GM20000 (cell line): ENCODE measurements around the gene NTNG2.

Source experiments
- DNase-seq: peaks from one replicate; pipeline ENCODE4 v3.0.0; 2012; ENCODE audit warnings: low spot score
- TF ChIP-seq, protein P1 (sequence below): IDR thresholded peaks from 2 replicates; pipeline ENCODE4 v1.5.1; 2012; ENCODE audit warnings: mild to moderate bottlenecking, control low read depth; ENCODE audit errors: extremely low read depth, missing control alignments

NTNG2 gene

DNA sequence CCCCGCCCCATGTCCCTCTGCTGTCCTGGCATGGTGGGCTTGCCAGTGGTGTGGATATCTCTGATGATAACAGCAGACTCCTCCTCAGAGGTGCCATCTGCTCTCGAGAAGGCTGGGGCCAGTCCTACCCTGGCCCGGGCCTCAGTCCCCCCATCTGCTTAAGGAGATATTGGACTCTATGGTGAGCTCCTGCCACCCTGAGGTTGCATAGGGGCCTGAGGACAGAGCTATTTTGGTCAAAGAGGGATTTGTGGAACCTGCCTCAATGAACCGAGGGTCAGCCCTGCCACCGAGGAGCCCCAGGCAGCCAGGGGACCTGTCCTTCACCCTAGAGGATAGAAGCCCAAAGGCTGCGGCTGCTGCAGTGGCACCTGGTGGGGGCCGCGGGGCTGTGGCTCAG is 32.6 kb downstream of the NTNG2 start:
- no peak for DNase-seq
- TF ChIP-seq, protein P1, sequence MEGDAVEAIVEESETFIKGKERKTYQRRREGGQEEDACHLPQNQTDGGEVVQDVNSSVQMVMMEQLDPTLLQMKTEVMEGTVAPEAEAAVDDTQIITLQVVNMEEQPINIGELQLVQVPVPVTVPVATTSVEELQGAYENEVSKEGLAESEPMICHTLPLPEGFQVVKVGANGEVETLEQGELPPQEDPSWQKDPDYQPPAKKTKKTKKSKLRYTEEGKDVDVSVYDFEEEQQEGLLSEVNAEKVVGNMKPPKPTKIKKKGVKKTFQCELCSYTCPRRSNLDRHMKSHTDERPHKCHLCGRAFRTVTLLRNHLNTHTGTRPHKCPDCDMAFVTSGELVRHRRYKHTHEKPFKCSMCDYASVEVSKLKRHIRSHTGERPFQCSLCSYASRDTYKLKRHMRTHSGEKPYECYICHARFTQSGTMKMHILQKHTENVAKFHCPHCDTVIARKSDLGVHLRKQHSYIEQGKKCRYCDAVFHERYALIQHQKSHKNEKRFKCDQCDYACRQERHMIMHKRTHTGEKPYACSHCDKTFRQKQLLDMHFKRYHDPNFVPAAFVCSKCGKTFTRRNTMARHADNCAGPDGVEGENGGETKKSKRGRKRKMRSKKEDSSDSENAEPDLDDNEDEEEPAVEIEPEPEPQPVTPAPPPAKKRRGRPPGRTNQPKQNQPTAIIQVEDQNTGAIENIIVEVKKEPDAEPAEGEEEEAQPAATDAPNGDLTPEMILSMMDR = no peak

DNA sequence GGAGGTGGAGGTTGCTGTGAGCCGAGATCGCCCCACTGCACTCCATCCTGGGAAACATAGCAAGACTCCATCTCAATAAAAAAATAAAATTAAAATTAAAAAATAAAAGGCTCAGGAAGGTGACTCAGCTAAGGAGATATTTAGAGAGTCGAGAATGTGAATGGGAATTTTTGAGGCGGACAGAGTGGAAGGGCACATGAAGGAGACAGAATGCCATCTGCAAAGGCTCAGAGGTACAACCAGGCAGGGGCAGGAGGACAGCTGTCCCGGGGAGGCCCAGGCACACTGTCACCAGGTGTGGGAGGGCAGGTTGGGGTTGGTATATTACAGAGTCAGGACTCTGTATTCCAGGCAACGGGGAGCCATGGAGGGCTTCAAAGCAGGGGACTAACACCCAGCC is 35.5 kb downstream of the NTNG2 start:
- TF ChIP-seq, protein P1 = no peak

DNA sequence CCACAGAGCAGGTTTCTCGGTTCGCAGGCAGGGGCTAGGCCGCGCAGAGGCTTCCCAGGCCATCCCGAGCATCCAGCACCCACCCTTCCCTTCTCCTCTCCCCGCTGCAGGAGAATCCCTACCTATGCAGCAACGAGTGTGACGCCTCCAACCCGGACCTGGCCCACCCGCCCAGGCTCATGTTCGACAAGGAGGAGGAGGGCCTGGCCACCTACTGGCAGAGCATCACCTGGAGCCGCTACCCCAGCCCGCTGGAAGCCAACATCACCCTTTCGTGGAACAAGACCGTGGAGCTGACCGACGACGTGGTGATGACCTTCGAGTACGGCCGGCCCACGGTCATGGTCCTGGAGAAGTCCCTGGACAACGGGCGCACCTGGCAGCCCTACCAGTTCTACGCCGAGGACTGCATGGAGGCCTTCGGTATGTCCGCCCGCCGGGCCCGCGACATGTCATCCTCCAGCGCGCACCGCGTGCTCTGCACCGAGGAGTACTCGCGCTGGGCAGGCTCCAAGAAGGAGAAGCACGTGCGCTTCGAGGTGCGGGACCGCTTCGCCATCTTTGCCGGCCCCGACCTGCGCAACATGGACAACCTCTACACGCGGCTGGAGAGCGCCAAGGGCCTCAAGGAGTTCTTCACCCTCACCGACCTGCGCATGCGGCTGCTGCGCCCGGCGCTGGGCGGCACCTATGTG is 36.1 kb downstream of the NTNG2 start:
- TF ChIP-seq, protein P1 = no peak
- no peak for DNase-seq

More for the DNA sequence above, 35.5 kb downstream of the NTNG2 start:
- no peak for DNase-seq

DNA sequence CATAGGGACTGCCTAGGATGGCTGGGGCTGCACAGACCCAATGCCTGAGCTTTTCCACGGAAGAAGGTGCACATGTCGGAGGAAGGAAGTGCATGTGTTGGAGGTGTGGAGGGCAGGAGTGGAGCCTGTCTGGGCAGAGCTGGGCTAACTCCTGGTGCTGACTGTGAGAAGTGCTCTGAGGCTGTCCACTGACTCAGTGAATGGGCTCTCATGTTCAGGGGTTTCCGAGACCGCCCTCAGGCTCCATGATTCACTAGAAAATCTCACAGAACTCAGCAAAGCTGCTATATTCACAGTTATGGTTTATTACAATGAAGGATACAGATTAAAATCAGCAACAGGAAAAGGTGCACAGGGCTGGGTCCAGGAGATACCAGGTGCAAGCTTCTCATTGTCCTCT is 37.2 kb downstream of the NTNG2 start:
- TF ChIP-seq, protein P1 = no peak
- DNase-seq = no peak

DNA sequence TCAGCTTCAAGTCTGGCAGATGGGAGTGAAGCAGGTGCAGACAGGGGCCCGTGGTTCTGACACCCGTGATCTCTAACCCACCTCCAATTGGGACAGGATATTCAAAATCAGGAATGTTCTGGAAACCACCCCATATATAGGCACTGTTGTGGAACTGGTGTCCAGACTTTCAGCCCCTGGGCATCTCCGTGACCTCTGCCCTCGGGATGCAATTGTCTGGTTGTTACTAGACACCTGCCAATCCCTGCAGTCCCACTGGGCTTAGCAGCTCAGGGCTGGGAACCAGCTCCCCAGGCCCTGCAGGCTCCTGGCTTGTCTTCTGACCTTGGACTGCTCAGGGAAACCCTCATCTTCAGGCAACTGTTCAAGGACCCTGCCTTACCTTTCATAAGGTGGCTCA is 38.8 kb downstream of the NTNG2 start:
- no peak for DNase-seq
- TF ChIP-seq, protein P1 = no peak

DNA sequence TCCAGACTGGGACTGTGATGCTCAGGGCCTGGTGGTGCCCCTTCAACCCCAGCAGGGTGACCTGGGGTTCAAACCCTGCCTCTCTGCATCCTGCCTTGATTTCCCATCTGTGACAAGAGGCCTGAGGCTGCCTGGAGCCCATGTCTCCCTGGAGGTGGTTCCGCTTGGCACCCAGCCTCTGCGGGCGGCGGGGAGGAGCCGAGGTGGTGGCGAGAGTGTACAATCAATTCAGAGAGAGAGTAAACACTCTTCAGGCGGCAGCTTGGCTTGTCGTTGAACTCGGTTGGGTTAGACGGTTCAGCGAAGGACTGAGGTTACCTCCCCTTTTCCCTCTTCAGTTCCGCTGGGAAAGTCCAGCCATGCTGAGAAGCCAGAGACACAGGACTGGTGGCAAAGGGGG is 39.3 kb downstream of the NTNG2 start:
- no peak for DNase-seq
- TF ChIP-seq, protein P1 = no peak

DNA sequence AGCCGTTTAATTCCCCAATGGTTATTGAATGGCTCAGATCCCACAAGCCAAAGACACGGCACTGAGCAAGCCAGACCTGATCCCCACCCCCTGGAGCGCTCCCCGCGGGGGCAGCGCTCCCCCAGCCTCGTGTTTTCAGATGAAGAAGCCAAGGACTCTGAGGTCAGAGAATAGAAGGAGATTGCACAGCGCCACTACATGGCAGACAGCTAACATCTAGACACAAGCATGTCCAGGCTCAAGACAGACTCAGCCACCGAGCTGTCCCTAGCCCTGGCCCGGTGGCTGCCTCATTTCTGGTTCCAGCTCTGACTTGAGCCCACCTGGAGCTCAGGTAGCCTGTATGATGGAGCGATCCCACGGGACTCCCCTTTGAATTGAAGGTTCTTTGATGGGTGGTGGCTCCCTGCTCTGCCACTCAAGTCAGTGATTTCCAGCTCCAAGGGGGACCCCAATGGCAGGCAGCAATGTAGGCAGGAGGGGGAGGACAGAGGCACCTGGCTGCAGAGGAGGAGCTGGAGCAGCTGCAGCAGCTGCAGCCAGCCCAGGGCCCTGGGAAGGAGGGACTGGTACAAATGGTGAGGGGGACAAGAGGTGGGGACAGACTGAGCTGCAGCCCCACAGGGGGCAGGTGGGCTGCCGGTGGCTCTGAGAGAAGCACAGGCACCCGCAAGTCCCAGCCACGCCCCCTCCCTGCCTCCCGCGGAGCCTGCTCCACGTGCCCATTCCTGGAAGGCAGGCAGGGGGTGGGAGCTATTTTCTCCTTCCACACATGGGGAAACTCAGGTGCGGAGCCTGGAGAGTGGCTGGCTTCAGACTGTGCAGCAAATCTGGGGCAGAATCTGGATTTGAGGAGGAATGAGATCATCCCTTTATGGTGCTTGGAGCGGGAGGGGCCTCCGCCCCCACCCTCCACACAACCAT is 40.2 kb downstream of the NTNG2 start:
- TF ChIP-seq, protein P1 = no peak
- no peak for DNase-seq
